OCI-M1 (cell line): Measurements from ENCODE around the gene CNKSR3.
"Not testable (repeated sequence)": the region's sequence is repeated elsewhere in the genome, so short reads cannot be mapped to it uniquely, and the experiment has no call there.

ENCODE experiments used
- DNase-seq: peaks from one replicate; lab custom pipeline; 2025; lab: John Stamatoyannopoulos, UW

CNKSR3 gene

DNA sequence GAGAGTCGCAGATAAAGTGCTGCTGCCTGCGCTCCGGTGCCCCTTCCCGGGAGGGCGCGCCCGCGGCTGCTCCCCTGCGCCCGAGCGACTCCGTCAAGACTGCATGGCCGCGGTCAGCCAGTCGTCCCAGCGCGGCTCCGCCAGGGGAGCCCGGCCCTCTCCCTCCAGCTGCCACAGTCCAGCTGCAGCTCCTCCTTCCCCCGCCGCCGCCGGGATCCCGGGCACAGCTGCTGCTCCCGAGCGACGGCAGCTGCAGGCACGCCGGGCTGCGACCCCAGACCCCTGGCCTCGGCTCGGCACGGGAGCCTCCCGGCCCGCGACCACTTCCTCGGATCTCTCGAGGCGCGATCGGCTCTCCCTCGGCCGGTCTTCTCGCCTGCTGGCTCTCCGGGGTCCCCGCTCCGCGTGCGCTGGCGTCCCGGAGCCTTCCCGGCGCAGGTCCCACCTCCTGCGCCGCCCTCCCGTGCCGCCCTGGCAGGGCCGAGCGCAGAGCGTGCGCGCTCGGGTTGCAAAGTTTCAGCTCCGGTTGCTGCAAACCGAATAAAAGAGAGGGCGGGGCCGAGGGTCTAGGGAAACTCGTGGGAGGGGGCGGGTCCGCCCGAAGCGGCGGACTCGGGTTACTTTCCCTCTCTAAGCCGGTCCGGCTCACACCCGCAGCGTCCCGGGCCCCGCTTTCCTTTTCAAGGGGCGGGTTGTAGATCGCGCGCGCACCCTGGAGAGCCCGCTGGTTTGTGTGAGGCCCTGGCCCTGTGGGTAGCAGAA lies at the start of gene CNKSR3:
CNKSR3 (minus strand) TSS at position 542 of the 762 bp plus-strand sequence. CDS start 571 bp downstream, outside the sequence.
- DNase-seq, result peak; percentile 97

- peak; percentile 39 for DNase-seq
Observed at GRCh38 chr6:154558984-154559383, 48.5 kb upstream of the CNKSR3 start.

- DNase-seq, result no peak
Observed at GRCh38 chr6:154558513-154558912, 48.0 kb upstream of the CNKSR3 start.

DNA sequence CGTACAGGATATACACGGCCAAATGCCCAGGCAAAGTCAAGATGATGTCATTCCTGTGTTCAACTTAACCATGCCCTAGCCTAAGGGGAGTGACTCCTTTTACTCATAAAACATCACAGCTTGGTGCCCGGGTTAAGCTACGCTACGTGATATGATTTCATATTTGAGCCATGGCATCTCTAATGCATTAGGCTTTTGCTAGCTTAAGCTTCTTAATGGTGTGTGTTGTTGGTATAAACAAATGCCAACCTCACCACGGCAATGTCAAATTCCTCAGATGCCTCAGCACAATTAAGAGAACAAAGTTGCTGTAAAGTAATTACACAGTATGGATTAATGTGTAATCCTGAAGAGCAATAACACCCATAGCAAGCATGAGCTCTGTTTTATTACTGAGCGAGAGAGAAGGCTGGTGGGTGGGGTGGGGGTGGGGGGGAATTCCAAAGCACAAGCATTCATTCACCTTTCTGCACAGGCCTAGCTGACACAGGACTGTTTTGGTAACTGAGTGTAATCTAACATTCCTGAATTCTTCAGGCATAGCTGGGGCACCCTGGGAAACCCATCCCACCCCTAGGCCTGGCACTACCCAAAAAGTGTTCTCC lies 44.7 kb upstream of the CNKSR3 start:
- no peak for DNase-seq

DNA sequence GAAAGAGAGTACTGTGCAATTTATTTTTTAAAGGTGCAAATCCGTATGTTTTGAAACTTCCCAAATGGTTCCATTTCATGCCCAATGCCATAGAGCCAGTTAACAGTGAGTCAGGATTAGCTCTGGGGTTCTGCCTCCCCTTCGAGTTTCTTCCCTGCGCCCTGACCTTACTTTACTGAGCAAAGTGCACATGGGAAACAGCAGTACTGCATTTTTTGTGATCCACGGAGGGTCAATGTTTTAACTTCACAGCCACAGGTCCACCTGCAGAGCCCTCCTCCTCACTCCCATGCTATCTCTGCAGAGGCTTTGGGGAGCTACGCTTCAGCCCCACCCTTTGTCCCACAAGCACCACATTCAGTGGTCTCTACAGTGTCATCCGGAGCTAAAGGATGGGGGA lies 44.0 kb upstream of the CNKSR3 start:
- DNase-seq, result no peak

GRCh38 chr6:154550779-154551178 lies 40.3 kb upstream of the CNKSR3 start:
- DNase-seq, result peak; percentile 18

- DNase-seq, result peak; percentile 18
Observed at GRCh38 chr6:154549179-154549578, 38.7 kb upstream of the CNKSR3 start.

DNA sequence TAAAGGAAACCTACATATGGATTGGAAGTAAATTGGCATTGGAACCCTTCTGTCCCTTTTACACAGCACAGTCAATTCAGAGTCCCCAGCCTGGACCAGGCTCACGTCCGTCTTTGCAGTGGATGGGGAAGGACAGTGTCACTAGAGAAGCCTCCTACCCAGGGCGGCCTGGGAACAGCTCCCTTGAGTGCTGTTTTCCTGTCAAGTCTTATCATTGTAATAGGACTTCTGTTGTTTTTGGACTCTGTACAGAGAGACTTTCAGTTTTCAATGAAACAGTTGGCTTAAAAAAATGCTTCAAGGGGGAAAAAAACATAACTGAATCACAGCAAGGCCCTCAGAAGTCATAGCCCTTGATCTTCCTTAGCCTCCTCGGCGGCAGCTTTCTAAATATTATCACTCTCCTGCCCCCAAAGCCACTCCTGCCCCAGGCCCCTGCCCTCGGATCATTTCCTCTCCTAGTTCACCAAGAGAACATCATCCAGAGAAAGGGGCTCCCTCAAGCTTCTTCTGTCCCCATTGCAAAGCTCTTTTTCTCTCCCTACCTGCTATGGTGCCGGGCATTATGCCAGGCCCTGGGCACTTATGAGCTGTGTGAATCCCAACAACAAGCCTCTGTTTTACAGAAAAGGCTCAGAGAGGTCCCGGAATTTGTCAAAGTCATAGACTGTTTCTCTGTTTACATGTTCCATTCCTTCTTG lies 37.8 kb upstream of the CNKSR3 start:
- DNase-seq, result no peak

DNA sequence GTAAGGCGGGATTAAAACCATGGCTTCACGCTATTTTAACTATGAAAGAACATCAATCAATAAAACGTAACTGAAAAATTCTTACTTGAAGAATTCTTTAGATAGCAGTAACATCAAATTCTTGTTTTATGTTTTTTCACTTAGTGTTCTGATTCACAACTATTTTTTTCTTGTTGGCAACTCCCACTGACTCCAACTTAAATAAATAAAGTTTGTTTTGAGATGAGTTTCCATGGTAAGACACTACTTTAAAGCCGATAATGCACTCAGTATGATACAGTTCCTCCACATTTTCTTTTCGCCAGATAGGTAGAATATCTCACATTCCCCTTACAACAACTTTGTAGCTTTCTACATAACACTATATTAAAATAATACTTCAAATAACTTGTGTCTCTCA lies 33.1 kb upstream of the CNKSR3 start:
- DNase-seq, result no peak

DNA sequence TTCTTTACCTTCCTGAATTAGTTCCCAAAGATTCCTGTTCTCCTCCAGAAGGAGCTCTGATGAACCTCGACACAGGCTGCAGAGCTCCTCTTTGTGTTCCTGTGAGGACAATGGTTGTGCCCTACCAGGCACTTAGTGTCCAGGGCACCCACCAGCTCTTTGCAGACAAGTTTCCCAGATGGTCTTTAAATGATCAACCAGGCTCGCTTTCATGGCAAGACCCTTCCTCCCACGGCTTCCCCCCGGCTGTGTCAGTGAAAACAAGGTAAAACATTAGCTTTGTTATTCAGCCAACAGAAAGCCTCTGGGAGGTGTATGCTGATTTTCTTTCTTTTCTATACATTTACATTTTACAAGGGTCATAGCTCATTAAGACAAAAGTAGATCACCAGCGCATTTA lies 32.3 kb upstream of the CNKSR3 start:
- no peak for DNase-seq

GRCh38 chr6:154541837-154542236 lies 31.4 kb upstream of the CNKSR3 start:
- DNase-seq, result not testable (repeated sequence)

DNA sequence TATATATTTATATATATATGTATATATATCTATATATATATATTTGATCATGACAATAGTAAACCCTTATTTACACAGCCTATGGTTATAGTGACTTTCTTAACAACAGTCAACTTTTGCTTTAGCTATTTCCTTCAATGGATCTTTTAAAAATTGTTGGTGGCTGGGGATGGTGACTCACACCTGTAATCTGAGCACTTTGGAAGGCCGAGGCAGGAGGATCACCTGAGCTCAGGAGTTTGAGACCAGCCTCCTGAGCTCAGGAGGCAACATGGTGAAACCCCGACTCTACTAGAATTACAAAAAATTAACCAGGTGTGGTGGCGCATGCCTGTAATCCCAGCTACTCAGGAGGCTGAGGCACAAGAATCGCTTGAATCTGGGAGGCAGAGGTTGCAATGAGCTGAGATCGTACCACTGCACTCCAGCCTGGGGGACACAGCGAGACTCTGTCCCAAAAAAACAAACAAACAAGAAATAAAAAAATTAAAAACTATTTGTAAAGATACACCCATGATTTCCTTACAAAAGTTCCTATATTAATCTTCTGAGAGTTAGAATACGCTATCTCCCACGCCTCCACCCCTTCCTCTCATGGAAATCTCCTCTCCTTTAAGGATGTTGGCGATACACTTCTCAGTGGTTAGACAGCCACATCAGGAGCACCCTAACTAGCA lies 29.2 kb upstream of the CNKSR3 start:
- DNase-seq, result no peak

GRCh38 chr6:154538640-154539191 lies 28.2 kb upstream of the CNKSR3 start:
- DNase-seq, result no peak

- DNase-seq, result no peak
Observed at GRCh38 chr6:154537511-154538325, 27.2 kb upstream of the CNKSR3 start.

- DNase-seq, result peak; percentile 62
Observed at GRCh38 chr6:154536999-154537398, 26.5 kb upstream of the CNKSR3 start.

DNA sequence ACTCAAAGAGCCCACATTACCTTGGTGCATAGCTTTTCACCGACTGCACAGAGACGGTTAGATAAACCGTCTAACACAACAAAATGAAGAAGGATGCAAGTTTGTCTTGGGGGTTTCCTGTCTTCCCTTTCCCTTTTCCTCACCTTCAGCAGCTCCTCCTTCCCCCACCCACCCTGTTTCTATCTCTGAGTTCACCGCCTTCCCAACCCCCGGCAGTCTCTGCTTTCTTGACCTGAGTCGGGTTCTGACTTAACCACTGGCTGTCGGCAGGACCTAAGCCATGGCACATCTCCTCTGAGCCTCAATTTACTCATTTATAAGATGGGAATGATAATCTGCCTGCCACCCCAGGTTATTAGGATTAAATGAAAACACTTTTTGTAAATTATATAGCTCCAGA lies 25.8 kb upstream of the CNKSR3 start:
- no peak for DNase-seq

DNA sequence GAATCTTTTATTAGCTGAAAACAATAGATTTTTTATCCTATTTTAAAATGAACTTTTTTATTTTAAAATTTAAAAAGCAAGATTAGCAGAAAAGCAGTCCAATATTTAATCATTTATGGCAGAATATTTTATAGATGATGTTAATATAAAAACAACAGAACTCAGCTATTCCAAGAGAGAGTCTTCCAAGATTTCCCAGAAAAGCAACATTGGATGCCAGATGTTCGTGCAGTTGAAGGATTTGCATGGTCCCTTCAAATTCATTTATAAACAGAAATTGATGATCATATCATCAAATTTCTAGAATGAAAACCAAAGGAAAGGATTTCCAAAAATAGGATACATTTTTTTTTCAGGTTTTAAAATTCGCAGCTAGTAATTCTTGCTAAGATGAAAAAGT lies 25.4 kb upstream of the CNKSR3 start:
- DNase-seq, result no peak

DNA sequence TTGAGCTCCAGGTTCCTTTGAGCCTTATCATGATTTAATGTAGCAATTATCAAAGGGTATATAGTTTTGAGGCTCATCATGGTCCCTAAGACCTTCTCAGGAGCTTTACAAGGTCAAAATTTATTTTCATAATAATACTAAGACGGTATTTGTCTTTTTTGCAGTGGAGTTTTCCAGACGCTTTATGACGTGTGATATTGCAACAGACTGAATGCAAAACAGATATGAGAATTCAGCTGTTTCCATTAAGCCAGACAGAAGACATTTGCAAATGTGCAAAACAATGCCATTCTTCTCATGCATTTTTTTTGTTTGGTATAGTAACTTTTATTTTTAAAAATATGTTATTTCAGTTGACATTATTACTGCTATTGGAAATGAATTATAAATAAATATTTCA lies 24.7 kb upstream of the CNKSR3 start:
- DNase-seq, result no peak

DNA sequence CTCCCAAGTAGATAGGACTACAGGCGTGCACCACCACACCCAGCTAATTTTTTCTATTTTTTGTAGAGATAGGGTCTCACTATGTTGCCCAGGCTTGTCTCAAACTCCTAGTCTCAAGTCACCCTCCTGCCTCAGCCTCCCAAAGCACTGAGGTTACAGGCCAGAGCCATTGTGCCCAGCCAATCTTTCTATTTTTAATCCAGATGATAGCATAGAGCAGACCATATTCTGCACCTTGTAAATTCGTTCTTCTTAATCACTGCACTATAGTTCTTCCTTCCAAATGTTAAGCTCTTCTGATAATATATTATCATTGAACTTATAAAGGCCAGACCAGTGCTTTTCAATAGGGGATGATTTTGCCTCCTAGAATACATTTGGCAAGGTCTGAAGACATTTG lies 24.0 kb upstream of the CNKSR3 start:
- no peak for DNase-seq

- DNase-seq, result no peak
Observed at GRCh38 chr6:154532426-154532825, 21.9 kb upstream of the CNKSR3 start.

- no peak for DNase-seq
Observed at GRCh38 chr6:154529957-154530356, 19.5 kb upstream of the CNKSR3 start.
